Measurements from ENCODE around the gene FBLN2. TPM values are rescaled to one million over a fixed set of nuclear protein-coding genes. Genes with fewer than 3 reads are reported as not detected.
"Not testable (repeated sequence)": the region's sequence is repeated elsewhere in the genome, so short reads cannot be mapped to it uniquely, and the experiment has no call there.

Gene FBLN2
- polyA plus RNA-seq, 4 donors: 0.45 to 30.8 (median 2.9) TPM

DNA sequence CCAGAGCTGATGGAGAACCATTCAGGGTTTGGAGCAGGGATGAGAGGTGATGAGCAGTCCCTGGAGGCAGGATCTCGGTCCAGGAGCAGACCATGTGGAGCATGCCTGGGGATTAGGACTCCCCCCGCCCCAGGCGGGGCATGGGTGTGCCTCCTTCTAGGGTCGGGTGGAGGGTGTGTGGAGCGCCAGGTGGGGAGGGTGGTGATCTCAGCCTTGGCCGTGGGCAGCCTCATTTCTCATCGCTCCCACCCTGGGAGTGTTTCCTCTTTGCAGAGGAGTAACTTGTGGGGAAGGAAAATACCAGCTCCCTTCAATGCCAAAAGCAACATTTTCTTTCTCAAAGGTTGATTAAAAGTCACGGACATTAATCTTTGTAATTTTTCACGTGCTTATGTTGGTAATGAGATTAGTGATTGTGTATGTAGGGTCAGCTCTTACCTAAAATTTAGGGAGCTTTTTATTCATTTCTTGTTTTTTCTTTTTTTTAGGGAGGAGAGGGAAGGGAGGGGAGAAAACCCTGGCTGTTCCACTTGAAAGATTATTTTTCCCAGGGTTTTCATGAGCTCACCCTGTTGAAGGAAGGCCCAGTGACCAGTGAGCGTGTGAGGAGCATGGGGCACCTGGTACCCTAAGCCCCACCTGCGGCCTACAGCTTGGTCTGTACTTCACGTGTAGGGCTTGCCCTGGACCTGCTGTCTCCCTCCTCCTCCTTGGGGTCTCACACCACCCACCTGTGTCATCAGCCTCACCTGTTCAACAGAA, 11.0 kb downstream of the FBLN2 start:
- WGBS, 3 donors: 35 to 53% (median 37%) methylated on average over 12 of the region's 12 CpGs
- no peak for FAIRE-seq
- H3K4me1 ChIP-seq (ENCODE audit: control insufficient read depth in 3 of 3, insufficient read depth in 2 of 3, low read depth in 1 of 3, low read length in 2 of 3): no peaks in the 10 kb centered on the region
- no peaks in the 10 kb centered on the region for H3K36me3 ChIP-seq (ENCODE audit: control insufficient read depth in 3 of 3, insufficient read depth in 2 of 3, low read depth in 1 of 3, low read length in 3 of 3)
- H3K9me3 ChIP-seq (ENCODE audit: control insufficient read depth in 2 of 2, insufficient read depth in 1 of 2, low read depth in 1 of 2, low read length in 1 of 2): no peaks in the 10 kb centered on the region
- no peak for DNase-seq
- peaks cover 0 to 3% (median 0%) of the 10 kb centered on the region in 3 donors for H3K27me3 ChIP-seq (ENCODE audit: control insufficient read depth in 3 of 3, insufficient read depth in 3 of 3, low read length in 3 of 3)
- H3K27ac ChIP-seq (ENCODE audit: low read depth in 1 of 3, low read length in 2 of 3): no peak overlapping the region
- H3K4me3 ChIP-seq (ENCODE audit: low read depth in 1 of 3, low read length in 3 of 3): no peak overlapping the region

DNA sequence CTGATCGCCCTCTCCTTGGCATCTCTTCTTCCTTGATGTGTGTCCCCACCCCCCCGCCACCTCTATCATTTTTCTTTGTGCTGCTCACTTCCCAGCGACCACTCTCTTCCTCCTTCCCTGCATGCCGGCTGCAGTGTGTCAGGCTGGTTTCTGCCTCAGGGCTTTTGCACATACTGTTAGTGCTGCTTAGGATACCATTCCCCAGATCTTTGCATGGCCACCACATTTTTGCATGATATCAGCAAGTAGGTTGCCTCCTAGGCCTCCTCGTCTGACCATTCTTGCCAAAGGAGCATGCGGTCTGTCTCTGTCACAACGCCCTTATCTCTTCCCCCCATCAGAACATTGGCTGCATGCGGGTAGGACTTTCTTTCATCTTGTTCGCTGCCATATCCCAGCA, 12.5 kb downstream of the FBLN2 start:
- no peak for FAIRE-seq
- WGBS, 3 donors: 70 to 74% (median 72%) methylated on average over 9 of the region's 9 CpGs

DNA sequence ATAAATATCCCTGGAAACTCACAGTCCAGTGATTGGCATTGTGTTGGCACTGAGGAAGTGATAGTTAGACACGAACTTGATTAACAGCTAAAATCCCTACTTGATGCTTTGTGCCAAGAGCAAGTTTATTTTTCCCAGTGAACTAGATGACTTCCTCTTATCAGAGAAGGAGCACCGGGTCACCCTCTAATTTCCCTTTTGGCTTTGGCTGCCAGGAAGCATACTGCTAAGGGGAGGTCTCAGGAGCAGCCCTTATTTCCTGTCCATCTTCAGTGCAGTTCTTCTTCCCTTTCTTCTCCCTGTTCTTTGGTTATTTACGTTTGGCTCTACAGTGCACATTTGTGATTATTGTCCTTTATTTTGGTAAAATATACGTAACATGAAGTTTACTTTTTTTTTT, 13.0 kb downstream of the FBLN2 start:
- Histone ChIP-seq H3K9me3 (ENCODE audit: control insufficient read depth in 2 of 2, insufficient read depth in 1 of 2, low read depth in 1 of 2, low read length in 1 of 2) (no peaks in the 10 kb centered on the region), H3K36me3 (ENCODE audit: control insufficient read depth in 3 of 3, insufficient read depth in 2 of 3, low read depth in 1 of 3, low read length in 3 of 3) (no peaks in the 10 kb centered on the region), H3K4me3 (ENCODE audit: low read depth in 1 of 3, low read length in 3 of 3) (no peak overlapping the region), H3K27me3 (ENCODE audit: control insufficient read depth in 3 of 3, insufficient read depth in 3 of 3, low read length in 3 of 3) (peaks cover 0 to 3% (median 0%) of the 10 kb centered on the region in 3 donors), H3K27ac (ENCODE audit: low read depth in 1 of 3, low read length in 2 of 3) (no peak overlapping the region), H3K4me1 (ENCODE audit: control insufficient read depth in 3 of 3, insufficient read depth in 2 of 3, low read depth in 1 of 3, low read length in 2 of 3) (no peaks in the 10 kb centered on the region)
- 42 to 47% (median 43%) methylated on average over 4 of the region's 4 CpGs for WGBS, 3 donors
- DNase-seq (no peak), FAIRE-seq (no peak)

More for the DNA sequence above, 12.5 kb downstream of the FBLN2 start:
- no peak for DNase-seq
- Histone ChIP-seq H3K36me3 (ENCODE audit: control insufficient read depth in 3 of 3, insufficient read depth in 2 of 3, low read depth in 1 of 3, low read length in 3 of 3) (no peaks in the 10 kb centered on the region), H3K4me1 (ENCODE audit: control insufficient read depth in 3 of 3, insufficient read depth in 2 of 3, low read depth in 1 of 3, low read length in 2 of 3) (no peaks in the 10 kb centered on the region), H3K27ac (ENCODE audit: low read depth in 1 of 3, low read length in 2 of 3) (no peak overlapping the region), H3K4me3 (ENCODE audit: low read depth in 1 of 3, low read length in 3 of 3) (no peak overlapping the region), H3K9me3 (ENCODE audit: control insufficient read depth in 2 of 2, insufficient read depth in 1 of 2, low read depth in 1 of 2, low read length in 1 of 2) (no peaks in the 10 kb centered on the region), H3K27me3 (ENCODE audit: control insufficient read depth in 3 of 3, insufficient read depth in 3 of 3, low read length in 3 of 3) (peaks cover 0 to 3% (median 0%) of the 10 kb centered on the region in 3 donors)

DNA sequence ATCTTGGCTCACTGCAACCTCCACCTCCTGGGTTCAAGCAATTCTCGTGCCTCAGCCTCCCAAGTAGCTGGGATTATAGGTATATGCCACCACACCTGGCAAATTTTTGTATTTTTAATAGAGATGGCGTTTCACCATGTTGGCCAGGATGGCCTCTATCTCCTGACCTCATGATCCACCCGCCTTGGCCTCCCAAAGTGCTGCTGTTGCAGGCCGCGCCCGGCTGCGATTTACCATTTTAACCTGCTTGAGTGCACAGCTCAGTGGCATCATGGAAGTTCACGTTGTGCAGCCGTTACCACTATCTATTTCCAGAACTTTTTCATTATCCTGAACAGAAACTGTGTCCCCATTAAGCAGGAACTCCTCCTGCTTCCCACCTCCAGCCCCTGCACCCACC, 13.5 kb downstream of the FBLN2 start:
- H3K9me3 ChIP-seq (ENCODE audit: control insufficient read depth in 2 of 2, insufficient read depth in 1 of 2, low read depth in 1 of 2, low read length in 1 of 2); H3K27ac ChIP-seq (ENCODE audit: low read depth in 1 of 3, low read length in 2 of 3); H3K4me1 ChIP-seq (ENCODE audit: control insufficient read depth in 3 of 3, insufficient read depth in 2 of 3, low read depth in 1 of 3, low read length in 2 of 3); H3K36me3 ChIP-seq (ENCODE audit: control insufficient read depth in 3 of 3, insufficient read depth in 2 of 3, low read depth in 1 of 3, low read length in 3 of 3); FAIRE-seq; H3K4me3 ChIP-seq (ENCODE audit: low read depth in 1 of 3, low read length in 3 of 3); H3K27me3 ChIP-seq (ENCODE audit: control insufficient read depth in 3 of 3, insufficient read depth in 3 of 3, low read length in 3 of 3); DNase-seq: not testable (repeated sequence)
- 83 to 86% (median 86%) methylated on average over 9 of the region's 9 CpGs for WGBS, 3 donors

DNA sequence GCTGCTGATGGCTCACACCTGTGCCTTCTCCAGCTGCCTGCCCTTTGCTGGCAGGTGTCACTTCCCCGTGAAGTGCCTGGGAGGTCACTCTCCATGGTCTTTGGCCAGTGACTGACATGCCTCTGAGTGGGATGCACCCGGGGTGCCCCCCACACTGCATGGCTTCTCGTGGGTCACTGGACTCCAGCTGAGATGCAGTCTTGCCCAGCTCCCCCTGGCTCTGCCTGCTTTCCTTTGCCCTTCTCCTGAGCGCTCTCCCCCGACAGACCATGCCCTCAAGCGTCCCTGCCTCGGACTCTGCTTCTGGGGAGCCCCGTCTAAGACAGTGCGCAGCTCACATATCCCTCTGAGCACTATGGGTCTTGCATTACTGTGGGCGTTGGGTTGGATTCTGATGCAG, 14.4 kb downstream of the FBLN2 start:
- Histone ChIP-seq H3K4me1 (ENCODE audit: control insufficient read depth in 3 of 3, insufficient read depth in 2 of 3, low read depth in 1 of 3, low read length in 2 of 3) (no peaks in the 10 kb centered on the region), H3K4me3 (ENCODE audit: low read depth in 1 of 3, low read length in 3 of 3) (no peak overlapping the region), H3K27me3 (ENCODE audit: control insufficient read depth in 3 of 3, insufficient read depth in 3 of 3, low read length in 3 of 3) (peaks cover 0 to 3% (median 0%) of the 10 kb centered on the region in 3 donors), H3K27ac (ENCODE audit: low read depth in 1 of 3, low read length in 2 of 3) (no peak overlapping the region), H3K36me3 (ENCODE audit: control insufficient read depth in 3 of 3, insufficient read depth in 2 of 3, low read depth in 1 of 3, low read length in 3 of 3) (no peaks in the 10 kb centered on the region), H3K9me3 (ENCODE audit: control insufficient read depth in 2 of 2, insufficient read depth in 1 of 2, low read depth in 1 of 2, low read length in 1 of 2) (no peaks in the 10 kb centered on the region)
- no peak for FAIRE-seq
- DNase-seq: no peak
- WGBS, 3 donors: 80 to 86% (median 83%) methylated on average over 10 of the region's 10 CpGs

DNA sequence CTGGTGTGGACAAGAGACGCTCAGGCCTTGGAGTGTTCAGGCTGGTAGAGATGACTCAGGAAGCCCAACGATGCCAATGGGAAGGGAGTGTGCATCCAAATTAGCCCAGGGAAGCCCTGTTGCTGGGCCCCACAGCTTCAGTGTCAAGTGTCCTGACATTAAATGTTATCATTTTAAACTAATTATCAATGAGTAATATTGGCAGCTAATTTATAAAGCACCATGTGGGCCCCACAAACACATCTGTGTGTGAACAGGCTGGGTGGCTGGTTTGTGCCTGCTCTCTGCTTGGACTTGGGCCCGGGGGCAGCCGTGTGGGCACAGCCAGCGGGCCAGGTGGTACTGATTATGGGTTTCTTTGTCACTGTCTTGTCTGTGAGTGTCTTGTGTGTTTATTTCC, 15.0 kb downstream of the FBLN2 start:
- Histone ChIP-seq H3K4me1 (ENCODE audit: control insufficient read depth in 3 of 3, insufficient read depth in 2 of 3, low read depth in 1 of 3, low read length in 2 of 3) (no peaks in the 10 kb centered on the region), H3K4me3 (ENCODE audit: low read depth in 1 of 3, low read length in 3 of 3) (no peak overlapping the region), H3K36me3 (ENCODE audit: control insufficient read depth in 3 of 3, insufficient read depth in 2 of 3, low read depth in 1 of 3, low read length in 3 of 3) (no peaks in the 10 kb centered on the region), H3K27me3 (ENCODE audit: control insufficient read depth in 3 of 3, insufficient read depth in 3 of 3, low read length in 3 of 3) (peaks cover 0 to 3% (median 0%) of the 10 kb centered on the region in 3 donors), H3K27ac (ENCODE audit: low read depth in 1 of 3, low read length in 2 of 3) (no peak overlapping the region), H3K9me3 (ENCODE audit: control insufficient read depth in 2 of 2, insufficient read depth in 1 of 2, low read depth in 1 of 2, low read length in 1 of 2) (no peaks in the 10 kb centered on the region)
- DNase-seq (no peak), FAIRE-seq (no peak)
- WGBS, 3 donors: 54 to 86% (median 65%) methylated on average over 5 of the region's 5 CpGs

DNA sequence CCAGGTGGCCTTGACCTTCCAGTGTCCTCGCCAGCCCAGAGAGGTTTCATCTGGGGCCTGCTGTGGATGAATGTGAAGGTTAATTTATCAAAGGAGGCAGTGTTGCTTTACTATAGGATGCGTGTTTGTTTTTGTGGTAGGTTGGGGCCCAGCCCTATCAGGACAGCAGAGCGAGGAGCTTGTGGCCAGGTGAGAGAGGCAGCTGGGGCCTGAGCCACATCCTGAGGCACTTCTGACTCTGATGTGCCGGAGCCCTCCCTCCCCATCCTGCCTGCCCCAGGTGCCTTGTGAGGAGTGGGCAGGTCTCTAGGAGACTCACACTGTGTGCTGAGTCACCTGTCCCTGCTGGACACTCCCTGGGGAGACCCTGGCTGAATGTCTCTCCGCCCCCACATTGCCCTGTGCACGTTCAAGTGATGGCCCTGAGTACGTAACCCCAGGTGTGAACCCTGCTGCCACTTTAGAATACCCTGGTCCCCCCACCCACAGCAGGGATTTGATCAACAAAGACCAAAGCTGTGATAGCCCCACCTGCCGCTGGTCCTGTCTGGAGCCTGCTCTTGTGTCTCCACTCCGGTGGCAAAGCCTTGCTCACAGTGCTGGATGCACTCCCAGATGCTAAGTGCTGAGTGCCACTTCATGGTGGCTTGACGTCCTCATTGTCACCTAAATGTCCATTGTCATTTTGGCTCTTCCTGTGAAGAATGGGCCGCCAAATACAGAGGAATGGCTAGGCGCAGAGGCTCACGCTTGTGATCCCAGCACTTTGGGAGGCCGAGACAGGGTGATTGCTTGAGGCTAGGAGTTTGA, 16.0 kb downstream of the FBLN2 start:
- peaks cover 0 to 3% (median 0%) of the 10 kb centered on the region in 3 donors for H3K27me3 ChIP-seq (ENCODE audit: control insufficient read depth in 3 of 3, insufficient read depth in 3 of 3, low read length in 3 of 3)
- H3K4me1 ChIP-seq (ENCODE audit: control insufficient read depth in 3 of 3, insufficient read depth in 2 of 3, low read depth in 1 of 3, low read length in 2 of 3): no peaks in the 10 kb centered on the region
- FAIRE-seq (no peak), DNase-seq (no peak)
- H3K4me3 ChIP-seq (ENCODE audit: low read depth in 1 of 3, low read length in 3 of 3): no peak overlapping the region
- no peak overlapping the region for H3K27ac ChIP-seq (ENCODE audit: low read depth in 1 of 3, low read length in 2 of 3)
- 80 to 85% (median 83%) methylated on average over 14 of the region's 14 CpGs for WGBS, 3 donors
- no peaks in the 10 kb centered on the region for H3K36me3 ChIP-seq (ENCODE audit: control insufficient read depth in 3 of 3, insufficient read depth in 2 of 3, low read depth in 1 of 3, low read length in 3 of 3)
- no peaks in the 10 kb centered on the region for H3K9me3 ChIP-seq (ENCODE audit: control insufficient read depth in 2 of 2, insufficient read depth in 1 of 2, low read depth in 1 of 2, low read length in 1 of 2)

DNA sequence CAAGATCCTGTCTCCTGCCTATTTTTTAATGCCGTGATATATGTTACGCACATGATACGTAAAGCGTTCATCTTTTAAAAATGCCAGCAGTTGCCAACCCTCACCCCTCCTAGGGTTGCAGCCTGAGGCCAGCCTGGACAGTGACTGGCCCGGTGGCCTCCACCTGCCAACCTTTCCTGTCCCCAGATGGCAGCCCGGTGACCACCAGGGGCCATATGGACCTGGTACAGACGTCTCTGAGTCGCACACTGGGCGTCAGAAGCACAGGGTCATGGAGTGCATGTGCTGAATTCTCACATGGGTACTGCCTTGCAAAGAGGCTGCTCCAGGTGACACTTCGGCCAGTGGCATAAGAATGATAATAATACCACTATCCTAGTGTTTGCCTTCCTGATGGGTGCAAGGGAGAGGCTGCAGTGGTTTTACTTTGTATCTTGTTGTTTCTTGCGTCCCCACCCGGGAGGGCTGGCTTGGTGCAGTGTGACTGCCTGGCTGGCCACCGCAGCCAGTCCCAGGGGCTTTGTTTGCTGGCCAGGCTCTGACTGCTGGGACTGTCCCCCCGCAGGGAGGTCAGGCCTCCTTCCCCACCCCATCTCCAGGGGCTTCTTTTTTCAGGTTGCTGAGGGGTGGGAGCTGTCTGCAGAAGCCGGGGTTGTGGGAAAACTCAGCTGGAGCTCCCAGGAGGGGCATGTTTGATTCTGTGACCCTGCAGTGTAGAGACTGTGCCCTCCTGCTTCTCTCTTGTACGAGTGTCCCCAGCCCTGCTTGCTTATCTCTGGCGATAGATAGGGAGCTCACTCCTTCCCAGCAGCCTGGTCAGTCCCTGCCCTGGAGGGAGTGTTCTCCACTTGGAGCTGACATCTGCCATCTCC, 16.9 kb downstream of the FBLN2 start:
- H3K4me3 ChIP-seq (ENCODE audit: low read depth in 1 of 3, low read length in 3 of 3): no peak overlapping the region
- H3K9me3 ChIP-seq (ENCODE audit: control insufficient read depth in 2 of 2, insufficient read depth in 1 of 2, low read depth in 1 of 2, low read length in 1 of 2): no peaks in the 10 kb centered on the region
- H3K27ac ChIP-seq (ENCODE audit: low read depth in 1 of 3, low read length in 2 of 3): no peak overlapping the region
- WGBS, 3 donors: 69 to 80% (median 78%) methylated on average over 17 of the region's 17 CpGs
- H3K27me3 ChIP-seq (ENCODE audit: control insufficient read depth in 3 of 3, insufficient read depth in 3 of 3, low read length in 3 of 3): peaks cover 0 to 3% (median 0%) of the 10 kb centered on the region in 3 donors
- DNase-seq: no peak
- H3K4me1 ChIP-seq (ENCODE audit: control insufficient read depth in 3 of 3, insufficient read depth in 2 of 3, low read depth in 1 of 3, low read length in 2 of 3): no peaks in the 10 kb centered on the region
- FAIRE-seq: no peak
- H3K36me3 ChIP-seq (ENCODE audit: control insufficient read depth in 3 of 3, insufficient read depth in 2 of 3, low read depth in 1 of 3, low read length in 3 of 3): no peaks in the 10 kb centered on the region

Measured in small intestine (tissue), 7 donors.